Erythroblast (primary cell): ENCODE results near the gene NUMBL.

Experiments used
- GATA1 ChIP-seq: IDR thresholded peaks from 2 replicates; pipeline ENCODE4 v1.6.1; 2011; ENCODE audit warnings: low read depth, mild to moderate bottlenecking, control low read depth, low read length, moderate library complexity
- POLR2A ChIP-seq: IDR thresholded peaks from 2 replicates; pipeline ENCODE4 v1.6.1; 2011; ENCODE audit warnings: mild to moderate bottlenecking, low read length

DNA sequence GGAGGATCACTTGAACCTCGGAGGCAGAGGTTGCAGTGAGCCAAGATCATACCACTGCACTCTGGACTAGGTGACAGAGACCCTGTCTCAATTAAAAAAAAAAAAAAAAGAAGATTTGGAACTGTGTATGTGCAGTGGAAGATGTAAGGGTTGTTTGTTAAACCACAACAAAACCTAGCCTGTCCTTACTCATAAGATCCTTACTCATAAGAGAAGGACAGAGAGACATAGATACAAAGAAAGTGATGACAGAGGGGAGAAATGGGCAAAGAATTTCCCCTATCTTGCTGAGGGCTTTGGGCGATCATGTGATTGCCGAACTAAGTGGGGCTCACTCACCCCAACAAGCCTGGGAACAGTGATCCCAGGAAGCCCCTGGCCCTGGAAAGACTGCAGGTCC lies 34.4 kb upstream of the NUMBL start:
- TF ChIP-seq POLR2A: no peak
- TF ChIP-seq GATA1: no peak
